Epithelial cell of proximal tubule (primary cell): ENCODE results near the gene TAP1. TPM values are rescaled to one million over a fixed set of nuclear protein-coding genes. Genes with fewer than 3 reads are reported as not detected.
"Not testable (repeated sequence)": the region's sequence is repeated elsewhere in the genome, so short reads cannot be mapped to it uniquely, and the experiment has no call there.

Source experiments
- DNase-seq: peaks from one replicate; pipeline ENCODE4 v3.0.0-alpha.2; 2011; ENCODE audit warnings: low read depth
- H3K4me3 ChIP-seq: 2 replicates; pipeline ENCODE4 v1.5.1; 2011; ENCODE audit warnings: low read depth, mild to moderate bottlenecking, low read length
- total RNA-seq: library from RNA; depleted of rRNA; stranded (reverse); fragments of >200 nt; gene quantifications from 2 replicates; pipeline ENCODE4 v1.2.3, GENCODE V29; 2015
- TF ChIP-seq, protein P1 (sequence below): conservative IDR thresholded peaks from 2 replicates; pipeline ENCODE4 v1.5.1; 2012; ENCODE audit warnings: low read depth, mild to moderate bottlenecking, low read length

Gene TAP1
- total RNA-seq, 1 donor from 2014 or later, result 50.7 TPM

DNA sequence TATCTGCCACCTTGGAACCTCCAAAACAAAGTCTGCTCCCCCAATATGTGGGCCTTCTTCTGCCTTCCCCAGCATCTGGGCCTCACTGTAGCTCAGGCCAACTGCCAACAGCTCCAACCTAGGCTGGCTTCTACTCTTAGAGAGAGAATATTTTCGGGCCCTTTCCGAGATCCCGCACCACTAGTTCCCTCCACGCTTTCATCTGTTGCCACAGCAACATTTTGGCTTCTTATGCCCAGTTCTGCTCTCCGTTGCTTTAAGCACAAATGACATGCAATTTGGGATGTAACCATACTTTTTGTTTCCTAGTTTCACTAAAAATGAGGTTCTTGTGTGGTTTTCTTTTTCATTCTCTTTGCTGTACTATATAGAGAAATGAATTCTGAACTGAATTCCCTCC is 34.1 kb upstream of the TAP1 start:
- no peak overlapping the region for H3K4me3 ChIP-seq
- DNase-seq, result no peak
- TF ChIP-seq, protein P1, sequence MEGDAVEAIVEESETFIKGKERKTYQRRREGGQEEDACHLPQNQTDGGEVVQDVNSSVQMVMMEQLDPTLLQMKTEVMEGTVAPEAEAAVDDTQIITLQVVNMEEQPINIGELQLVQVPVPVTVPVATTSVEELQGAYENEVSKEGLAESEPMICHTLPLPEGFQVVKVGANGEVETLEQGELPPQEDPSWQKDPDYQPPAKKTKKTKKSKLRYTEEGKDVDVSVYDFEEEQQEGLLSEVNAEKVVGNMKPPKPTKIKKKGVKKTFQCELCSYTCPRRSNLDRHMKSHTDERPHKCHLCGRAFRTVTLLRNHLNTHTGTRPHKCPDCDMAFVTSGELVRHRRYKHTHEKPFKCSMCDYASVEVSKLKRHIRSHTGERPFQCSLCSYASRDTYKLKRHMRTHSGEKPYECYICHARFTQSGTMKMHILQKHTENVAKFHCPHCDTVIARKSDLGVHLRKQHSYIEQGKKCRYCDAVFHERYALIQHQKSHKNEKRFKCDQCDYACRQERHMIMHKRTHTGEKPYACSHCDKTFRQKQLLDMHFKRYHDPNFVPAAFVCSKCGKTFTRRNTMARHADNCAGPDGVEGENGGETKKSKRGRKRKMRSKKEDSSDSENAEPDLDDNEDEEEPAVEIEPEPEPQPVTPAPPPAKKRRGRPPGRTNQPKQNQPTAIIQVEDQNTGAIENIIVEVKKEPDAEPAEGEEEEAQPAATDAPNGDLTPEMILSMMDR, result no peak

DNA sequence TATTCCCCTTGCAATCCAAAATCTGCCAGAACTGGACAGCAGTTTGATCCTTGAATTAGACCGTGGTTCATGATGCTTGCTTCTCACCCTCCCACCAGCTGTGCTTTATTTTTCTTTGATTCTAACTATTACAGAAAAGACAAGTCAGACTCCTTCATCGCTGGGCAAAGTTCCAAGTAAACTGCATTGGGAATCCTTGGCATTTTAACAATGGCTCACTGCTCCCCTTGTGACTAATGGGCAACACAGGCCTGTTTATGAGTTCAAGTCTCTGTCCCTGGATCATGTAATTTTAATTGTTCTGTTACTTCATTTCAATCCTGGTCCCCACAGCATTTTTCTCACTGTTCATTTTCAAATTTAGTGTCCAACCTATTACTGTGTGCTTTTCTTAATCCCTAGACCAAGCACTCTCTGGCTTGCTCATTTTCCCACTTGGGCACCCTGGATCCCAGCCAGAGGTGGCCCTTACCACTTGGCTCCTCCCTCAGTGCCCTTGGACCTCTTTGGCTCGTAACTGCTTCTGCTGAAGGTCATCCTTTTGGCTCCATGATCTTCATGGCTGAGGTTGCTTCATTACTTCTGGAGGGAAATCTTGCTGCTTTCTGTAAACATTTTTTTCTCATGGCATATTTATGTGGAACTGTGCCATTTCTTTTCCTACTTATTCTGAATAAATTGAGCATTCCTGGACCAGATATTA is 33.3 kb upstream of the TAP1 start:
- no peak for DNase-seq

DNA sequence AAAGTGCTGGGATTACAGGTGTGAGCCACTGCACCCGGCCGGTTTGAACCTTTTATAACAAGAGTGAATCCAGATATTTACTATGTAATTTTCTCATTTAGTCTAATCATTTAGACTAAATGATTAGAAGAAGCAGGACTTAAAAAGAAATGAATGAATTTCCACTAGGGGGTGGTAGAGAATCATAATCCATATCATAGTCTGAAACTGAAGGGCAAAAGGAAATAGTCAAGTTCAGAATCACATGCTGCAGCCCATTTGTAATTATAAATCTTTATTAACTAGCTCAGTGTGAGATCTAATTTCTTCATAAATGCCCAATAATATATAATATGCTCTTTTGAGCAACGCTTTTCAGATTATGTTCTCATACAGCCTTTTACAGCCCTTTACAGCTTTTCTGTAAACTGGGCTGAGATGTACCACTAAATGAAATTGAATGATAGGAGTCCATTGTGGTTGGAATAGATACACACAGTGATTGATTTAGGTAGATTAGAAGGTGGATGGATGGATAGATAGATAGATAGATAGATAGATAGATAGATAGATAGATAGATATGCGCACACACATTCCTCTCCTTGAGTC is 32.3 kb upstream of the TAP1 start:
- DNase-seq, result peak; percentile 48
- TF ChIP-seq, protein P1, result peak; percentile 57
- no peak overlapping the region for H3K4me3 ChIP-seq

More for the DNA sequence above, 33.3 kb upstream of the TAP1 start:
- TF ChIP-seq, protein P1, result no peak
- H3K4me3 ChIP-seq, result no peak overlapping the region

DNA sequence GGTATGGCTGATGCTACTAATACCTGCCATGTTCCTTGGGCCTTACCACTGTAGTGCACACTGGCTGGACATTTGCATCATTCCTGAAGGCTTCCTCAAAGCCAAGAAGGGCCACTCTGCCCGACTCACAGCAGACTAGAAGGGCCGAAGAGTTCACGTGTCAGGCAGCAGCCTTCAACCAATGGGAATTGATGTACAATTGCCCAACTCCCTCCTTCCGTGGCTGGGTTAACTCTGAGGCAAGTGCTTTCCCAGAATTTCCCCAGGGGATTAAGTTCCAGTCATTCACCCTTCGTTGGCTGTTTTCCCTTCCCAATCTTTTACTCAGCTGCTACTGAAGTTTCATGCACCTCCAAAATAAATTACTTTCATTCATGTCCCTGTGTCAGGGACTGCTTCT is 30.3 kb upstream of the TAP1 start:
- TF ChIP-seq, protein P1, result no peak
- peak; percentile 47 for DNase-seq
- no peak overlapping the region for H3K4me3 ChIP-seq

DNA sequence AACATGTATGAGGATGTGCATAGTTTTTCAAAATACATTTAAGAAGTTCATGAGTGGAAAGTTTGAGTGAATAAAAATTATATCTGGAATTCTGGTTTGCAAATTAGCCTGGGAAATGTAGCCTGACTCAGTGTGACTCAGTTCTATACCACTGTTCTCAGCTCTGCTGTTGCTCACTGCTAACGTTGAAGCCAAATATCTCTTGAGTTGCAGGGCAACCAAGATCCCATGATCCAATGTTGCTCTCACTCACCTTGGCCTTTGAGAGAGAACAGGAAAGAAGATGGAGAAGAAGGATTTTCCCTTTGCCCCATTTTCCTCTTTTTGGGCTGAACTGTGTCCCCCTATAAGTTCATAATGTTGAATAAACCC is 29.4 kb upstream of the TAP1 start:
- DNase-seq, result peak; percentile 43
- no peak overlapping the region for H3K4me3 ChIP-seq
- TF ChIP-seq, protein P1, result no peak

DNA sequence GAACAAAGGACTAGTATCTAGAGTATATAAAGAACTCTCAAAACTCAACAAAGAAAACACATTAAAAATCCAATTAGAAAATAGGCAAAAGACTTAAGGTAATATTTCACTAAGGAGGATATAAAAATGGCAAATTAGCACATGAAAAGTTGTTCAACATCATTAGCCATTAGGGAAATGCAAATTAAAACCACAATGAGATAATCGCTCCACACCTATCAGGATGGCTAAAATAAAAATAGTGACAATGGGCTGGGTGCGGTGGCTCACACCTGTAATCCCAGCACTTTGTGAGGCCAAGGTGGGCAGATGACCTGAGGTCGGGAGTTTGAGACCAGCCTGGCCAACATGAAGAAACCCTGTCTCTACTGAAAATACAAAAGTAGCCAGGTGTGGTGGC is 27.5 kb upstream of the TAP1 start:
- not testable (repeated sequence) for DNase-seq, H3K4me3 ChIP-seq

DNA sequence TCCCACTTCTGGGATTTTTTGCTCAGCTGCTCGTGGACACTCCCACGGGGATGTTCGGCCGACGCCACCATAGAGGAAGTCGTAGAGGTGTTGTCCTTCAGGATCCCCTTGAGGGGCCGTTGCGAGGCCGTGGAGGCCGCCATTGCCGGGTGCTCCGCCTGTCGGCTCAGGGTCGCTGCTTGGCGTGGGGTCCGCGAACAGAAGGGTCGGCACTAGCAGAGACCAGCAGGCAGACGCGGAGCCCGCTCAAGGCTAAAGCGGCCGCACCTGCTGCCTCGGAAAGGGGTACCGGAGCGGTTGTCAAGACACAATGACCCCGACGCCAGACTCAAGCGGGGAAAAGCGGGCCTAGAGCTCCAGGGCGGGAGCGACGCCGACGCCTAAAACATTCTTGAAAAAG is 26.2 kb upstream of the TAP1 start:
- DNase-seq, result no peak
- TF ChIP-seq, protein P1, result no peak
- no peak overlapping the region for H3K4me3 ChIP-seq
